DOHH2 (cell line): Measurements from ENCODE around the gene RASGRP2.
A peak's percentile ranks its signal among the peaks of the same experiment; 100 is the strongest.

ENCODE experiments used
- H3F3A ChIP-seq: fragments of 200-600 bp; sonication (generic), shearing (Covaris generic); 2 replicates; pipeline ENCODE4 v1.6.0; 2016; ENCODE audit warnings: antibody characterized with exemption, mild to moderate bottlenecking; ENCODE audit not compliant: control insufficient read depth, insufficient read depth
- H3K27ac ChIP-seq: fragments of 200-600 bp; sonication (generic); 2 replicates; pipeline ENCODE4 v1.5.1; 2014; ENCODE audit warnings: low read depth, mild to moderate bottlenecking, low read length, moderate library complexity
- H3K27me3 ChIP-seq: fragments of 200-600 bp; sonication (generic); 2 replicates; pipeline ENCODE4 v1.6.1; 2014; ENCODE audit warnings: mild to moderate bottlenecking, low read length, mixed read lengths; ENCODE audit not compliant: control insufficient read depth
- H3K36me3 ChIP-seq: fragments of 200-600 bp; sonication (generic); 2 replicates; pipeline ENCODE4 v1.6.1; 2014; ENCODE audit warnings: mild to moderate bottlenecking, low read length, moderate library complexity, mixed read lengths; ENCODE audit not compliant: control insufficient read depth
- H3K4me1 ChIP-seq: fragments of 200-600 bp; sonication (generic); 2 replicates; pipeline ENCODE4 v1.6.1; 2014; ENCODE audit warnings: mild to moderate bottlenecking, low read length, mixed read lengths; ENCODE audit not compliant: control insufficient read depth
- H3K4me2 ChIP-seq: fragments of 200-600 bp; sonication (generic); 2 replicates; pipeline ENCODE4 v1.6.0; 2014; ENCODE audit warnings: mild to moderate bottlenecking, low read length, moderate library complexity
- H3K4me3 ChIP-seq: fragments of 200-600 bp; sonication (generic); 2 replicates; pipeline ENCODE4 v1.5.1; 2014; ENCODE audit warnings: mild to moderate bottlenecking, low read length, mixed read lengths
- H3K79me2 ChIP-seq: fragments of 200-600 bp; sonication (generic); 2 replicates; pipeline ENCODE4 v1.6.1; 2014; ENCODE audit warnings: mild to moderate bottlenecking, low read length, mixed read lengths; ENCODE audit not compliant: control insufficient read depth
- H3K9me2 ChIP-seq: fragments of 200-600 bp; sonication (generic); replicated peaks from 2 replicates; pipeline ENCODE4 v1.6.1; 2014; ENCODE audit warnings: mild to moderate bottlenecking, low read length, mixed read lengths; ENCODE audit not compliant: control insufficient read depth
- H3K9me3 ChIP-seq: fragments of 200-600 bp; sonication (generic); 2 replicates; pipeline ENCODE4 v1.6.1; 2014; ENCODE audit warnings: antibody characterized with exemption, low read length, mixed read lengths; ENCODE audit not compliant: control insufficient read depth, insufficient read depth
- H4K20me1 ChIP-seq: fragments of 200-600 bp; sonication (generic); 2 replicates; pipeline ENCODE4 v1.6.0; 2014; ENCODE audit warnings: low read depth, mild to moderate bottlenecking, antibody characterized with exemption, low read length, moderate library complexity; ENCODE audit not compliant: control insufficient read depth, insufficient read depth
- EZH2phosphoT487 ChIP-seq: fragments of 200-600 bp; sonication (generic); IDR thresholded peaks from 2 replicates; pipeline ENCODE4 v1.6.1; 2017; ENCODE audit warnings: borderline replicate concordance, mild to moderate bottlenecking, antibody characterized with exemption, low read length, moderate library complexity, mixed read lengths
- TF ChIP-seq, protein P1 (sequence below): fragments of 200-600 bp; sonication (generic); IDR thresholded peaks from one replicate; pipeline ENCODE4 v1.5.1; 2014; ENCODE audit warnings: antibody characterized with exemption, mild to moderate bottlenecking, low read depth, low read length; ENCODE audit not compliant: poor library complexity, severe bottlenecking

RASGRP2 gene

DNA sequence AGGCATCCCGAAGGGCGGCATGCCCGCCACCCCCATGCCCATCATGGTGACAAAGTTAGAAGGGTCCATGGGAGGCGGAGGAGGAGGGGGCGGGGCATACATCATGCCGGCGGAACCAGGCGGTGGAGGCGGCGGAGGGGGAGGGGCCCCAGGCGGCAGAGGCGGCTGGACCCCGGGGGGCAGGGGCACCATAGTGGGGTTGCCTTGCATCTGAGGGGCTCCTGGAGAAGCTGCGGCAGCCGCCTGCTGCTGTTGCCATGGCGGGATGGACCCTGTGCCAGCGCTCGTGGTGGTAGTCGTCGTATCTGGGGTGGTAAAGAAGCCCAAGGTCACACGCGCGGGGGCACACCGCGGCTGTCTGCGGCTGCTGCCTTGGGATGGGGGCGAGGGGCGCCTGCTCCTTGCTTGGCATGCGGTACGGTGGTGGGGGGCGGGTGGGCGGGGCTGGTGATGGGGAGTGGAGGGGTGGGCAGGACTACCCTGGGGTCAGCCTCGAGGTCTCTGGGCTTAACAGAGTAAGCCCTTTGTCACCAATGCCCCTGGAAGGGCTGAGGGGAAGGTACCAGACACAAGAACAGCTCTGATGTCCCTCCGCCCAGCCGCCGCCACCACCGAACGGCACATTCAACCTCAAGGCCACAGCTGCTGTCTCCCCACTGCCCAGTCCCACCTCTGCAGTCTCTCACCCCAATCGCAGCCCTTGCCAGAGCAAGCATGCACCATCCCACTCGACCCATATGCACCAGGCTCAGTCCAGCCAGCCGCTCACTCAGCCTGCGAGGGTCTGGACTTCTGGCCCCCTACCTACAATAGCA lies 22.1 kb upstream of the RASGRP2 start:
- no peaks in the 10 kb centered on the region for H3K9me3 ChIP-seq
- no peaks in the 10 kb centered on the region for H3K27me3 ChIP-seq
- H3K4me3 ChIP-seq = no peak overlapping the region
- H3K4me1 ChIP-seq = peaks cover 75% of the 10 kb centered on the region
- no peaks in the 10 kb centered on the region for H3K9me2 ChIP-seq
- peaks cover 47% of the 10 kb centered on the region for H3K79me2 ChIP-seq
- H3K36me3 ChIP-seq = peaks cover 93% of the 10 kb centered on the region
- peaks cover 75% of the 10 kb centered on the region for H3F3A ChIP-seq
- TF ChIP-seq EZH2phosphoT487 = no peak
- TF ChIP-seq, protein P1, sequence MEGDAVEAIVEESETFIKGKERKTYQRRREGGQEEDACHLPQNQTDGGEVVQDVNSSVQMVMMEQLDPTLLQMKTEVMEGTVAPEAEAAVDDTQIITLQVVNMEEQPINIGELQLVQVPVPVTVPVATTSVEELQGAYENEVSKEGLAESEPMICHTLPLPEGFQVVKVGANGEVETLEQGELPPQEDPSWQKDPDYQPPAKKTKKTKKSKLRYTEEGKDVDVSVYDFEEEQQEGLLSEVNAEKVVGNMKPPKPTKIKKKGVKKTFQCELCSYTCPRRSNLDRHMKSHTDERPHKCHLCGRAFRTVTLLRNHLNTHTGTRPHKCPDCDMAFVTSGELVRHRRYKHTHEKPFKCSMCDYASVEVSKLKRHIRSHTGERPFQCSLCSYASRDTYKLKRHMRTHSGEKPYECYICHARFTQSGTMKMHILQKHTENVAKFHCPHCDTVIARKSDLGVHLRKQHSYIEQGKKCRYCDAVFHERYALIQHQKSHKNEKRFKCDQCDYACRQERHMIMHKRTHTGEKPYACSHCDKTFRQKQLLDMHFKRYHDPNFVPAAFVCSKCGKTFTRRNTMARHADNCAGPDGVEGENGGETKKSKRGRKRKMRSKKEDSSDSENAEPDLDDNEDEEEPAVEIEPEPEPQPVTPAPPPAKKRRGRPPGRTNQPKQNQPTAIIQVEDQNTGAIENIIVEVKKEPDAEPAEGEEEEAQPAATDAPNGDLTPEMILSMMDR = no peak
- H4K20me1 ChIP-seq = peaks cover 52% of the 10 kb centered on the region
- no peak overlapping the region for H3K4me2 ChIP-seq
- no peak overlapping the region for H3K27ac ChIP-seq

DNA sequence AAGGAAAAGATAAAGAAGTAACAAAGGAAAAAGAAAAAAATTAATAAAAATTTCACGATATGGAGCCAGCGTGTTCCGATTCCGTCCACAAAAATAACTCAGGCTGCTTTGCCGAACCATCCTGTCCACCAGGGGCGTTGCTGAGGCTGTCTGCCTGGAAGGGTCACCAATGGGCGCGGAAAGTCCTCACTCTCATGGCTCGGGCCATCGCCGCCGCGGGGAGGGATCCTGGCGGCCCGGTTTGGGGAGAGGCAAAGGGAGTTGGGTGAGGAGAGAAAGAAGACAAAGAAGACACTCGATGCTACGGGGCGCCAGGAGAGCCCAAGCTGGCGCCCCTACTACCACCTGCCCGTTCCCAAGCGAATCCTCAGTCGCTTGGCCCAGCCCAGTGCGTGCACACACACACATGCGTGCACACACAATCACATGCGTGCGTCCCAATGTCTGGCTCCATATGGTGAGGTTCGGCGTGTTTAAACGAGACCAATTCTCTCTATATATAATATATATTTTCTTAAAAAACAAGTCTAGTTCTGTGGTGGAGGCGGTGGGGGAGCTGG lies 21.4 kb upstream of the RASGRP2 start:
- Histone ChIP-seq H3K4me1 (peaks cover 76% of the 10 kb centered on the region), H3F3A (peaks cover 75% of the 10 kb centered on the region), H3K79me2 (peaks cover 40% of the 10 kb centered on the region), H3K36me3 (peaks cover 86% of the 10 kb centered on the region), H4K20me1 (peaks cover 46% of the 10 kb centered on the region), H3K9me2 (no peaks in the 10 kb centered on the region), H3K4me3 (no peak overlapping the region), H3K9me3 (no peaks in the 10 kb centered on the region), H3K4me2 (no peak overlapping the region), H3K27ac (no peak overlapping the region), H3K27me3 (no peaks in the 10 kb centered on the region)
- no peak for TF ChIP-seq EZH2phosphoT487
- TF ChIP-seq, protein P1 = no peak

DNA sequence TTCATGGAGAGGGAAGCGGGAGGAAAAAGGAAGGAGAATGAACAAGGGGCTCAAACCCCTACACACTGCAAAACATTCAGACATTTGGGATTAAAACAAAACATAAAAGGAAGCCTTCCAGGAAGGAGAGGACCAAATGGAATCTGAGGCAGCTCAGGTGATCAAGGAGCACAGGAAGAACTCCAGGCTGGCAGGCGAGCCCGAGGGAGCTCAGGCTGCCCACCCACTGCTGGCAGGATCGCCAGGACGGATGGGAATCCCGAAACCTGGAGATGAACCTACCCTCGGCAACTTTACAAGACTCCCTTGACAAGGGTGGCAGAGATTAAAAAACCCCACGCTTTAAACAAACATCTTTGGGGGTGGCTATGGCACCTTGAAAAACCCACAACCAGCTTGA lies 20.8 kb upstream of the RASGRP2 start:
- Histone ChIP-seq H3K4me1 (peaks cover 83% of the 10 kb centered on the region), H3K9me2 (no peaks in the 10 kb centered on the region), H3K4me2 (0 out of 2 replicates have a peak overlapping the region, but pooled peaks have one; percentile 0), H3K27ac (peak overlapping the region; percentile 45; the same call in 1 of the 2 replicates), H3K79me2 (peaks cover 34% of the 10 kb centered on the region), H3K36me3 (peaks cover 80% of the 10 kb centered on the region), H4K20me1 (peaks cover 42% of the 10 kb centered on the region), H3K27me3 (no peaks in the 10 kb centered on the region), H3K9me3 (no peaks in the 10 kb centered on the region), H3F3A (peaks cover 72% of the 10 kb centered on the region), H3K4me3 (no peak overlapping the region)
- no peak for TF ChIP-seq EZH2phosphoT487
- TF ChIP-seq, protein P1 = no peak
